SK-N-SH treated with all-trans-retinoic acid at 6 μM for 48 hours (cell line): ENCODE data around the gene CLEC6A.

Source experiments
- ZFP3 ChIP-seq: fragments of 250-450 bp; sonication (Bioruptor Pico); IDR thresholded peaks from 2 replicates; pipeline ENCODE4 v1.5.0; 2020; ENCODE audit warnings: mild to moderate bottlenecking, moderate library complexity
- TF ChIP-seq, protein P1 (sequence below): fragments of 250-450 bp; sonication (Bioruptor Pico); IDR thresholded peaks from 2 replicates; pipeline ENCODE4 v1.5.1; 2020; ENCODE audit warnings: low read depth, mild to moderate bottlenecking, moderate library complexity

DNA sequence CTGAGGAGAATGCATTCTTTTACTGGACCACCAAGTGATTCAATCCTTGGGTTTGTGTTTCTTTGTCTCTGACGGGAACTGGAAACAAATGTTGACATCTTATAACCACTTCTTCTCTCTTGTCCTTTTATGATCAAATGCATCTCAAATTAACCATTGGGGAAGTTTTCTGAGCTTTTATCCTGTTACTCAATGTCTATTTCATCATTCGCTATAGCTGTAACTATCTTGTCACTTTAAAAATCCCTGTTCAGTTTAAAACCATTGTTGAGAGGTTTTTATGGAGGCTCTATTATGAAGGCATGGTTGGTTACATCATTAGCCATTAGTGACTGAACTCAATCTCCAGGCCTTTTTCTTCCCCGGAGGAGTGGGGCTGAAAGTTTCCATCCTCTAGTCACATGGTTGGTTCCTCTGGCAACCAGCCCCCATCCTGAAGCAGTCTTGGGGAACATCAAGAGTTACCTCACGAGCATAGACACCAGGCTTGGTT, 2.7 kb upstream of the CLEC6A start:
- TF ChIP-seq ZFP3 (CRISPR knock-in tag) = no peak
- TF ChIP-seq, protein P1, sequence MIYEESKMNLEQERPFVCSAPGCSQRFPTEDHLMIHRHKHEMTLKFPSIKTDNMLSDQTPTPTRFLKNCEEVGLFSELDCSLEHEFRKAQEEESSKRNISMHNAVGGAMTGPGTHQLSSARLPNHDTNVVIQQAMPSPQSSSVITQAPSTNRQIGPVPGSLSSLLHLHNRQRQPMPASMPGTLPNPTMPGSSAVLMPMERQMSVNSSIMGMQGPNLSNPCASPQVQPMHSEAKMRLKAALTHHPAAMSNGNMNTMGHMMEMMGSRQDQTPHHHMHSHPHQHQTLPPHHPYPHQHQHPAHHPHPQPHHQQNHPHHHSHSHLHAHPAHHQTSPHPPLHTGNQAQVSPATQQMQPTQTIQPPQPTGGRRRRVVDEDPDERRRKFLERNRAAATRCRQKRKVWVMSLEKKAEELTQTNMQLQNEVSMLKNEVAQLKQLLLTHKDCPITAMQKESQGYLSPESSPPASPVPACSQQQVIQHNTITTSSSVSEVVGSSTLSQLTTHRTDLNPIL = no peak
